Stimulated activated CD8-positive, alpha-beta memory T cell treated with anti-CD3 and anti-CD28 coated beads, Interleukin-15, amount 100 ng/mL, for 1 hour (primary cell): ENCODE results near the gene VSTM2B.
"Not testable (repeated sequence)": the region's sequence is repeated elsewhere in the genome, so short reads cannot be mapped to it uniquely, and the experiment has no call there.

Experiments used
- DNase-seq: peaks from one replicate; pipeline ENCODE4 v3.0.0-alpha.2; 2020; ENCODE audit warnings: low read depth

Gene VSTM2B

DNA sequence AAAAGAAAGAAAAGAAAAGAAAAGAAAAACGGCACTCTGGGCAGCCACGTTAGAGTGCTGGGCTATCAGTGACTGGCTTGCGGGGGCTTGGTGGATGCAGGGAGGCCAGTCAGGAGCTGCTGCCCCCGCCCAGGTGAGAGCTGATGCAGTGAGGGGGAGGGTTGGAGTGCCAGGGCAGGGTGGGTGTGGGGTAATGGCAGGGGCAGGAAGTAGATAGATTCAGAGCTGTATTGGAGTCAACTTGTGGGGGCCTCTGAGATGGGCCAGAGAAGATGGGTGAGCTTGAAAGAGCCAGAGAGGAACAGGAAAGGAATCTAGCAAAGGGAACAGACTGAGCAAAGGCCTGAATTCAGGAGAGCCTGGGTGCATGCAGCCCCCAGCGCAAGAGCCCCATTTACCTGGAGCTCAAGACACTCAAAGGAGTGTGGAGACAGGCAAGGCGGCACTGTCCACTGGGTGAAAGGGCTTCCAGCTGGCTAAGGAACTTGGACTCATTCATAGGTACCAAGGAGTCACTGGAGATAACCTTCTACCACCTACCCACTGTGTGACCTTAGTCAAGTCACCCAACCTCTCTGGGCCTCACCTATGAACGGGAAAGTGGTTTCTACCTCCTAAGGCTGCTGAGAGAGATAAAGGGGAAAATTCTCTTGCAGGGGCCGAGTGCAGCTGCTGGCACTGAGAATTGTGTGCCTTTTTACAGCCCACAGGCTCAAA lies 20.2 kb downstream of the VSTM2B start:
- DNase-seq, result no peak

DNA sequence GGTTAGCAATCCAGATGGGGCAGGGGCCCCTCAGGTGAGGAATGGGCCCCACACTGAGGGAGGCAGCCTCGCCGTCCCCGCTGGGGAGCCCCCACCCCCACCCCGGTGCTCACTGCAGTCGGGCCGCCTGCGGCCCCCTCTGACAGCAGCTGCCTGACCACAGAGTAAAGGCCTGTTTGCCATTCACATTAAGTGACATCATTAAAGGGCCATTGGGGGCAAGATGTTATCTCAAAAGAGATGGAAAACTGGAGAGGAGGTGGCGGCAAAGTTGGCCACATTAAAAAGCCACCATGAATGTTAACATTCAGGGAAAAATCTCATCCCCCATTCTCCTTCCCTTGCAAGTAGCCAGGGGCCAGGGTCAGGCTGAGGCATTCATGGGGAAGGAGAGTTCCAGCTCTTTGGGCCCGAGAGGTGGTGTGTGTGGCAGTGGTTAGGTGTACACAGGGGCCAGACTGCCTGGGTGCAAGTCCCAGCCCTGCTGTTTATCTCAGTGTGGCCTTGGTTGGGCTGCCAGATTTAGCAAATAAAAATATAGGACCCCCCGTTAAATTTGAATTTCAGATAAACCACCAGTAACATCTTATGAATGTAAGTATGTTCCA lies 20.9 kb downstream of the VSTM2B start:
- no peak for DNase-seq

DNA sequence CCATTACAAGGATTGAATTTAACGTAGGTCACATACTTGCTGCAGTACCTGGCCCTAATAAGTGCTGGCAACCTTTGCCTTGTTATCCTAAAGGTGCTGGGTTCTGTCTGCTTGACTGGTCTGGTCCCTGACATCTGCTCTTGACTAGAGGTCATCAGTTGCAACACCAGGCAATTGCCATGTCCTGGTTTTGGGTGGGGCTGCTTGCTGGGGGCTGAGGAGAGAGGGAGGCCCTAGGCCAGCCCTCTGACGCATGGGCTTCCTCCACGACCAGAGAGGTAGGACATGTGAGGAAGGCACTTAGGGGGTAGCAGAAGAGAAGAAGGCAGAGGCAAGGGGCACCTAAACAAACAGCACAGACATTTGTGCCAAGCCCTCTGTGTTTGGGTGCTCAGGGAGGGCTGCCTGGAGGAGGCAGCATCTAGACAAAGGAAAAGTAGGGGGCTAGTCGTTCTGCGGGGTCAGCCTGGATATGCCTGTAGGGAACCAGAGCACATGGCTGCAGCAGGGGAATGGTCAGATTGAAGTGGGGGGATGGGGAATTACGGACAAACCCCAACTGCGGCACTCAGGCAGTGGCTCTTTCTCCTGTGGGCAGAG lies 21.7 kb downstream of the VSTM2B start:
- DNase-seq, result no peak

DNA sequence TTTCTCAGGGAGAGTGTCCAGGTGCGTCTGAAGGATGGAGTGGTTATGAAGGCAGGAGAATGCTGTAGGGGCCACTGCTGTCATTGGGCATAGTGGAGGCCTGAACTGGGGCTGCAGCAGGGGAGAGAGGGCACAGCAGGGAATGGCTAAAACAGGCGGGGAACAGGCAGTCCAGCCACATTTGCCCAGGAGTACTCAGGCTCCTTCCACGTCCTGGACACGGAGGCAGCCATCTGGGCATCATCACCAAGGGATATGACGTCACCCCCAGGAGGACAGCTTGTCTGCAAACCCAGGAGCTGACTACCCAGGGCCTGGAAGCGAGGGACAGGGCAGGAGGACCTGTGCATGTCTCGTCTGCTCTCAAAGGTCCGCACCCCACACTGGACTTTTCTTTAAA lies 22.2 kb downstream of the VSTM2B start:
- no peak for DNase-seq

DNA sequence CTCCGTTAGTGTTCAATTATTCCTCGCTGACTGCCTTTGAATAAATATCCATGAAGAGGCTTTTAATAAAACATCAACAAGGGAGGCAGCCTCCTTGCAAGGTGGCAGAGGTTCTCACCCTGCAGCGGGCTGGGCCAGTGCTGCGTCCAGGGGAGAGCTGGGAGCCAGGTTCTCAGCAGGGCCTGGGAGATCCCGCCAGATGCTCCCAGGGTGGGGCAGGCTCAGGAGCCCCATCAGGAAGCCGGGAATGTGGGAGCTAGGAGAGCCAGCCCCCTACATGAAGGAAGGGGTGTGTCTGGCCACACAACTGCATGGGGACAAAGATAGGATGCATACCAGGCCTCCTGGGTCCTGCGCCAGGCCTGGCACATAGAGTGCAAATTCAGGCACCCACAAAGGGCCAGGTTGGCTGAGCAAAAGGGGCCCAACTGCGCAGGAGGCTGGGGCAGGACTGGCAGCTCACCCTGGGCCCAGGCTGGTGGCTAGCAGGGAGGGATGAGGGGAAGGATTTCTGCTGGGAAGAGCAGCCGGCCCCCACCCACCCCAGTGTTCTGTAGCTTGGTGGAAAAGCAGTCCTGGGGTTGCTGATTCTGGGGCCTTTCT lies 22.8 kb downstream of the VSTM2B start:
- no peak for DNase-seq

DNA sequence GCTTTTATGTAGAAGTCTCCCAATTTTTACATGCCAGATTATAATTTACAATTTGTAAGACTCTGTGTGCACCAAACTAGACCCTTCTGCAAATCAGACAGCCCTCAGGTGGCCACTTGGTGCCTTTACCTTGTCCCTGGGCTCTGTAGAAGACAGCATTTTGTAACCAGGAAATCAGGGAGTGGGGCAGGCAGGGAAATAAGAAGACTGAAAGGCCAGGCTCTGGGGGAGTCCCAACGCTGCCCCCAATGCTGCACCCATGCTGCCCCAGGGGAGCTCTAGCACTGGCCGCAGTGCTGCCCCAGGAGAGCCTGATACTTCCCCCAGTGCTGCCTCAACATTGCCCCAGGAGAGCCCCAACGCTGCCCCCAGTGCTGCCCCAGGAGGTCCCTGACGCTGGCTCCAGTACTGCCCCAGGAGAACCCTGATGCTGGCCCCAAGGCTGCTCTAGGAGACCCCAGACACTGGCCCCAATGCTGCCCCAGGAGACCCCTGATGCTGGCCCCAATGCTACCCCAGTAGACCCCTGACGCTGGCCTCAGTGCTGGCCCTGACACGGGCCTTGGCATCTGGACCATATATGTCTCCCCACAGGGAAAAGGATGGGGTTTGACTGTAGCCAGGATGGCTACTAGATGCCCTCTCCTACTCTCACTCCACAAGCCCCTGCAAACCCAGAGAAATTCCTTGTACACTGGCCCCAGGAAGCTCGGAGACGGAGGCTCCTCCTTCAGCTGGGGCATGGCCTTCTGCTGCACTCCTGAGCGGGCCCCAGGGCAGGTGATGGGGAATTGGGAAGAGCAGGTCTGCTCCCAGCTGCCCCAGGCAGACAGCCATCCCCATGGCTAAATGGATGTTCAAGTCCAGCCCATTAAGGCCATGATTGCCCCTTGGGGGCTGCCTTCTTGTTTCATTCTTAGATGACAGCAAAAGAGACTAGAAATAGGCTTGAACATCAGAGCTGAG lies 23.6 kb downstream of the VSTM2B start:
- no peak for DNase-seq

DNA sequence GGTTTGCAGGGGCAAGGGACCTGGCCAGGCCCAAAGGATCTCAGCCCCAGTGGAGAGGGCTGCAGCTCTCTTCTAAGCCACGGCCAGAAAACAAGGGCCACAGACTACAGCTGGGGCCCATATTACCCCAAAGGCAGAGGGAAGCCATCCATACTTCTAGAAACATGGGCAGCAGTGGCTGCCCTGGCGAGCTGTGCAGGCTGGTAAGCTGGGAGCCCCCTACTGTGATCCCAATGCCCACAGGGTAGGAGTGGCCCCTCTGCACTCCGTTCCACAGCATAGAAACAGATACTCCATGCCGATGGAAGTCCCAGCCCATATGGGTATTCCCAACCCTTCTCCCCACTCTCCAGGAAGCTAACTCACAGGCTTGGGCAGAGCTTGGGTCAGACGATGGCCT lies 25.1 kb downstream of the VSTM2B start:
- DNase-seq, result no peak

DNA sequence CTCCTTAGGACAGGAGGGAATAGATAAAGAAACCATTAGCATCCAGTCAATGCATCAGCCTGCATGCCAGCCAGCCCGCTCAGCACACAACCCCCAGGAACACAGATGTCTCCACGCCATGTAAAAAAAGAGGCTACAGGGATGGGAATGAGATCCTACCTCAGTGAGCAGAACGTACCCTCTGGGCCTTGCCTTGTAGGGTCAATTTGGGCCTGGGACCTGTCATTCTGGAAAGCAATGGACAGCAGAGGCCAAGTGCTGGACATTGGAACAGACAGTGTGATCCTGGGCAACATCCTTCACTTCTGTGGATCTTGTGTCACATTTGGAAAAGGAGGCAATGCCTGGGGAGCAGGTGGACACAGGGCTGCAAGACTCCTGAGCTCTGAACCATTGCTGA lies 26.0 kb downstream of the VSTM2B start:
- DNase-seq, result no peak

DNA sequence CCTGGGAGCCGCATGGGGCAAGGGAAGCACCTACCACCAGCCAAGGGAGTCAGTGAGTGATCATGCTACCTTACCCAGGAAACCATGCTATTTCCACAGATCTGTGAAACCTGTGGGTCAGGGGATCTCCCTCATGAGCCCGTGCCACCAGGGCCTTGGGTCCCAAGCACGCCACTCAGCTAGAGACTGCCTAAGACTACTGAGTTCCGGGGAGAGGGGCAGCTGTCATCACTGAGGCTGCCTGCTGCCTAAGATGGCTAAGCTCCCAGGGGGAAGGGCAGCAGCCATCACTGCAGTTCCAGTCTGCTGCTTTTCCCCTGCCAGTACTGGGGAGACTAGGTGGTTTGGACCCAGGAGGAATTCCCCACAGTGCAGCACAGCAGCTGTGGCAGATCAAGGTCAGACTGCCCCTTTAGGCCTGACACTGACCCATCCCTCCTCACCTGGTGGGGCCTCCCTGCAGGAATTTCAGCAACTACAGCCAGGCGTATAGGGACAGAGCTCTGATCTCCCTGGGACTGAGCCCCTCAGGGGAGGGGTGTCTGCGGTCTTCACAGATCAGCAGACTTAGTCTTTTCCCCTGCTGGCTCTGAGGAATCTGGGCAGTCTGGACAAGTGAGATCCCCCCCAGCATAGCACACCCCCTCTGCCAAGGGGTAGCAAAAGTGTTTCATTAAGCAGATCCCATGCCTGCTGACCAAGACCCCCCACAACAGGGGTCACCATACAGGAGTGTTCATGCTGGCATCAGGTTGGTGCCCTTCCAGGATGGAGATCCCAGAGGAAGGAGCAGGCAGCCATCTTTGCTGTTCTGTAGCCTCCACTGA lies 26.9 kb downstream of the VSTM2B start:
- no peak for DNase-seq

DNA sequence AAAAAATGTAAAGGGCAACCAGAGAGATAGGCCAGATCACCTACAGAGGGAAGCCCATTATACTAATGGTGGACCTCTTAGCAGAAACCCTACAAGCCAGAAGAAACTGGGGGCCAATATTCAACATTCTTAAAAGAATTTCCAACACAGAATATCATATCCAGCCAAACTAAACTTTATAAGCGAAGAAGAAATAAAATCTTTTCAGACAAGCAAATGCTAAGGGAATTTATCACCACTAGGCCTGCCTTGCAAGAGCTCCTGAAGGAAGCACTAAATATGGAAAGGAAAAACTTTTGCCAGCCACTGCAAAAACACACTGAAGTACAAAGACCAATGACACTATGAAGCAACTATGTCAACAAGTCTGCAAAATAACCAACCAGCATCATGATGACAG lies 28.4 kb downstream of the VSTM2B start:
- no peak for DNase-seq

DNA sequence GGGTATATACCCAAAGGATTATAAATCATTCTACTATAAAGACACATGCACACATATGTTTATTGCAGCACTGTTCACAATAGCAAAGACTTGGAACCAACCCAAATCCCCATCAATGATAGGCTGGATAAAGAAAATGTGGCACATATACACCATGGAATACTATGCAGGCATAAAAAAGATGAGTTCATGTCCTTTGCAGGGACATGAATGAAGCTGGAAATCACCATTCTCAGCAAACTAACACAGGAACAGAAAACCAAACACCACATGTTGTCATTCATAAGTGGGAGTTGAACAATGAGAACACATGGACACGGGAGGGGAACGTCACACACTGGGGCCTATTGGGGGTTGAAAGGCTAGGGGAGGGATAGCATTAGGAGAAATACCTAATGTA lies 33.3 kb downstream of the VSTM2B start:
- DNase-seq, result not testable (repeated sequence)

DNA sequence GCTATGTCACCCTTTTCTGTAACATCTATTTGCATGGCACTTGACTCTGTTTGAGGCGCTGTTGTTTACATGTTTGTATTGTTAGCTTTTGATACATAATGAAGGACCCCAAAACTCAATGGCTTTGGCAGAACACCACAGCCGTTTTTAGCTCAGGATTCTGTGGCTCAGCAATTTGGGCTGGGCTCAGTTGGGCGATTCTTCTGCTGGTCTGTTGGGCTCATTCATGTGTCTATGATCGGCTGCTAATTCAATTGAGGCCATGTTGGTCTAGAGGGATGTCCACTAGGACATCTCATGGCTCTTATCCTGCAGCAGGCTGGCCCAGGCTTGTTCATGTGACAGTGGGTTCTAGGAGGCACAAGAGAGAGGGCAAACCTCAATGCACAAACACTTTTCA lies 33.9 kb downstream of the VSTM2B start:
- no peak for DNase-seq

DNA sequence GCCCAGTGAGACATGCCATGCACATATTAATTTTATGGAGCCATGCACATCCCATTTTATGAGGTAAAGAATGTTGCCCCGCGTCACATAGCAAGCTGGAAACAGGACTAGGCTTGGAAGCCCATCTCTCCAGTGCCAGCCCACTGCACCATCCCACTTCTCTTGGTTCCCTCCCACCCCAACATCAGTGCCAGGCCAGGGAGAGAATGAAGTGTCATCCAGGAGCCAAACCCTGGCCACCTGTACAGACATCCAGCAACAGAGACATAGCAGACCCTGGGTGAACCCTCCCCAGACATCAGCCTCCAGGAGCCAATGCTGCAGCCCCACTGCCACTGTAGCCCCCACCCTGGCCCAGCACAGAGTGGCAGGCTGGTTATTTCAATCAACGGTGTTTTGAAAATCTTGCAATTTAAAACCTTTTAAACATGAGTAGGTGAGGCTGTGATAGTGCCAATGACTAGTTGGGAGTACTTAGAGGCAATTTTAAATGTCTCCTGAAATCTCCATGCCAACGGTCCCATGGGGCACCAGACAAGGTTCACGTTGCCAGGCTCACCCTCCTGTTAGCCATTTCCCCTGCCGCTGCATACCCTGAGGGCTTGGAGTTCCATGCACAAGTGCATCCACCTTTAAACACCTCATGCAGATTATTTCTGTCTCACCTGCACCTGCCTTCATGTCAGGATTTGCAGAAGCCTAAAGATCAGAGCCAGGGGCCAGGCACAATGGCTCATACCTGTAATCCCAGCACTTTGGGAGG lies 34.7 kb downstream of the VSTM2B start:
- DNase-seq, result no peak

DNA sequence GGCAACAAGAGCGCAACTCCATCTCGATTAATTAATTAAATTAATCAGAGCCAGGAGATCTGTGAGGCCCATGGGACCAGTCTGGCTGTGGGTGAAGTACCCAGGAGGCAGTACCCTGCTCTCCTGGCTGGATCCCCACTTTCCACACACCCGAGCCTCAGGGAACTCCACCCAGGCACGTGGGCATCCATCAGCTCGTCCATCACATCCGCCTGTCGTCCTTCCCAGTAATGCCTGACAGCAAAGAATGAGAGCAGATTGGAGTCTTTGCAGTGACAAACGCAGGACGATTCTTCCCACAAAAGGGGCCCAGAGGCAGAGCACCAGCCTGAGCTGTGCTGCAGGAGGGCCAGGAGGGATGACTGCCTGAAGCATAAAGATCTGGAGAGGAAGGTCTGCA lies 35.8 kb downstream of the VSTM2B start:
- DNase-seq, result no peak

DNA sequence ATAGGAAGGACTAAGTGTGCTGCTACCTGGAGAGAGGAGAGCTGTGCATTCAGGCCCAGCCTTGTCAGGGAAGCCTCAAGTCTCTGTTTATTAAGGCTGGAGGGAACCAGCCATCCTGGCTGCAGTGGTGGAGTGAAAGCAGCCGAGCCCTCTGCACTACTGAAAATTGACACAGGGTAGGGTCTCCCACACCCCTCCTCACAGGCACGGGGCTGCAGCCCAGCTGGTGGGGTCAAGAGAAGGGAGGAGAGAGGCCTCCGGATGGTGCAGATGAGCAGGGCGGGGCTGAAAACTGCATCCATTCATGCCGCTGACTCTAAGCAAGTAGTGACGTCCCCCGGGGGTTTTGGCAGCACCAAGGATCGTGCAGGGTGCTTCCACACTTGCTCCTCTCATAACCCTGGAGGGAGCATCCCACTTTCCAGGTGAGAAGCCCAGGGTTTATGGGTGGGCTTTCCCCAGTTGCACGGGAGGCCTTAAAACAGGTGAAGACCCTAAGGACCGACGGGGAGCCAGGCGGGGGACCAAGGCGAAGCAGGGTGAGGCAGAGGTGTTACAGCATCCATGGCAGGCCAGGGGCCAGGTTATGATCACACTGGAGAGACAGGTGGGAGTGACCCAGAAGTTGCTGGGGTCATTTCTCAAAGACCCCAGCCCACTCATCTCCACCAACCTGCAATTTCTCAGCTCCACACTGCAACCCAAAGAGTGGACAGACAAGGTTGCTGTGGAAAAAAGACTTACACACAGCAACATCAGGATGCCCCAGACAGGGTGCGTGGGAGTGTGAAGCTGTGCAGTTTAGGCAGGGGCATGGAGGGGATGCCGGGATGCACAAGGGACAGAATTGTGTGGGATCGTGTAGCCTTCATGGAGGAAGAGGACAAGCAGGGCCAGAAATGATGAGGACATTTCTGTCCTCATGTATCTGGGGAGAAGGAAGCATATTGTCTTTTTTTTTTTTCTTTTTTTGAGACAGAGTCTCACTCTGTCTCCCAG lies 36.8 kb downstream of the VSTM2B start:
- DNase-seq, result no peak

DNA sequence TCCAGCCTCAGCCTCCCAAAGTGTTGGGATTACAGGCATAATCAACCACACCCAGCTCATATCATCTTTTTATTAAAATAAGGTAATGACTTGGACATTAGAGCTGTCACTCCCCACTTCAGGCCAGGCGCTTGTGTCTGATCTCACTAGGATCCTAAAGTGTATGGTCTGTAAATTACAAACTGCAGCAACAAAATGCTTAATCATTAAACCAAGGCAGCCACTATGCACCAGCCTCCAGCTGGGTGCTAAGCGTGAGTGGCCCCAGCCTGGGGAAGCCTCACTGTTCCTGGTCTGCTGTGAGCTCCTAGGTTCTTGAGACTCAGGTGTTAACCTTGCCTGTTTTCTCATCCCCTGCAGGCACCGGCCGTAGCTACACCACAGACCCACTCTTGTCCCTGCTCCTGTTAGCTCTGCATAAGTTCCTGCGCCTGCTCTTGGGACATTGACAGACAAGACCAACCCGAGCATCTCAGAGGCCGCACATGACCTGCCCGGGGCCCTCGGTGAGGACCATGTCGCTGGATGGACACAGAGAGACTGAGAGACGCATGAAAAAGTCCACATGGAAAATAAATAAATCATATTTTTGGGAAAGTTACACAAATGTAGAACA lies 37.8 kb downstream of the VSTM2B start:
- no peak for DNase-seq

DNA sequence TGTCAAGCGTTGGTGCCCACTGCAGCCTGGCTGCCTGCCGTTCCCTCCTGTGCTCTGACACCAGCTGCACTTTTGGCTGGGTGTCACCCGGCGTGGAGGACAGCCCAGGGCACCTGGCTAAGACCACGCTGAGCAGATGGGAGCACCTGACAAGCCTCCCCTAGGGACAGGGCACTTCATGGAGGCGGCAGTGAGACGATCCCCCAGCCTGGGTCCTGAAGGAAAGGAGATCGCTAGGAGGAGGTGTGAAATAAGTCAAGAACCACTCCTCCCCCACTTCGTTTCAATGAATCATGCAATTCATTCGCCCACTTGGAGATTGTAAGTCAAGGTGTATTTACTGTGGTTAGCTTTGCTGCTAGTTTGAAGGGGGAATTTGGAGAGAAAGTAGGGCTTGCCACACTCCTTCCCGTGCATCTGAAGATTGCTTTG lies 38.8 kb downstream of the VSTM2B start:
- no peak for DNase-seq

DNA sequence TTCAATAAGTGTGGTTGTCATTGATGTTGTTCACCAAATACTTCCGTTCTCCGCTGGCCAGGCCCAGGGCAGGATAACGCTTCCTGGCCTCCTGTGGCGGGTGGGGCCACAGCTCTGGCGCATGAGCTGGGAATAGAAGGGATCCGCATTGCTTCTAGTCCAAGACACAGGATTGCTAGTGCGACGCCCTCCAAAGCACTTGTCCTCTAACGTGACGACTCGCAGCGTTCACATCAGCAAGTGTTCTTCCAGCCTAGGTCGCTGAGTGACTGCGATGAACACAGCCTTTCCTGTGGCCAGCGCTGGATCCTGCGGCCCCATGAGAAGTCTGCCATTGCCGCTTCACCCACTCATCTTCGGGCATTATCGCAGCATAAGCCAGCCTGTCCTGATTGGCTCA lies 39.4 kb downstream of the VSTM2B start:
- DNase-seq, result no peak
